ENCODE results near the gene TUBD1.

TUBD1 gene

DNA sequence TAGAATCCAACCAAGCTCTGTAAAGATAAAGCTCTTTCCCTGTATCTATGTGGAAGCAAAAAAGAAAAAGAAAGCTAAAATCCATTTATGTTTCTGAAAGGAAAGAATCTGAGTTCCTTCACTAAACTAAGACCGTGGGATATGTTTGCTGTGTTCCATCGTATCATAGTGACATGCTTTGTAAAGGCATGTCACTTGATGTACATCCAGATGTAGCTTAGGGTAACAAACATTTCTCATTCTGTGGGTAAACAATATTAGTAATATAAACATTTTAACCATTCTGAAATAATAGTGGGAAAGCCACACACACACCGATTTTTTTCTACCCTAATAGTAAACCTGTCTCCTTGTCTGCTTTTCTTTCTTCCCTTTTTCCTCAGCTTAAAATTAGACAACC lies 78.1 kb downstream of the TUBD1 start:
- DNase-seq, result no peak

- DNase-seq, result no peak
Observed at GRCh38 chr17:59814276-59814675, 78.5 kb downstream of the TUBD1 start.

DNA sequence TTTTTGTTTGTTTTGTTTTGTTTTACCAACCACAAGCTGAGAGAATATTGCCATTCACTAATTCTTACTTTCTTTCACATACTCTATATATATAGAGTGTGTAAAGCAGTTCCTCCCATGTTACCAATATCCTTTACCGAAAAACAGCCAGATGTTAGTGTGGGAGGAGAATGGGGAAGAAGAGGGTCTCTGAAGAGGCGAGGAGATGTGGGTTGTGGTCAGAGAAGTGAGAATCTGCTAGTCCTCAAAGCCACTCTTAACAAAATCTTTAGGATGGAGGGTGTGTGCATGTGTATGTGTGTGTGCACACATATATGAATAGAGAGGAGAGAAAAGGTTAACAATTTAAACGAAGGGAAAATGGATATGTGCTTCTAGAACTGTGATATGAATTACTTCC lies 80.6 kb downstream of the TUBD1 start:
- no peak for DNase-seq

GRCh38 chr17:59811209-59811608 lies 81.5 kb downstream of the TUBD1 start:
- DNase-seq, result no peak

- DNase-seq, result no peak
Observed at GRCh38 chr17:59810894-59811153, 81.9 kb downstream of the TUBD1 start.

All from DMS53 (cell line).